Activated naive CD4-positive, alpha-beta T cell treated with anti-CD3 and anti-CD28 coated beads for 36 hours (primary cell): ENCODE measurements around the gene TGM2. TPM values are rescaled to one million over a fixed set of nuclear protein-coding genes. Genes with fewer than 3 reads are reported as not detected.

ENCODE experiments used
- CTCF ChIA-PET: fragments of 350-600 bp; sonication (Branson Sonifier 250); formaldehyde crosslinking; loops from one replicate; lab custom pipeline; 2021; ENCODE audit warnings: antibody characterized with exemption; lab: Charles Lee
- DNase-seq: peaks from one replicate; pipeline ENCODE4 v3.0.0-alpha.2; 2020
- H3K27ac Mint-ChIP-seq: one replicate; pipeline ENCODE4 v1.8.0; 2021; ENCODE audit warnings: mild to moderate bottlenecking, mixed read lengths
- H3K27me3 Mint-ChIP-seq: one replicate; pipeline ENCODE4 v1.8.0; 2021; ENCODE audit warnings: low read depth, mixed read lengths
- H3K36me3 Mint-ChIP-seq: one replicate; pipeline ENCODE4 v1.8.0; 2021; ENCODE audit warnings: low read depth, mixed read lengths
- H3K4me1 Mint-ChIP-seq: one replicate; pipeline ENCODE4 v1.8.0; 2021; ENCODE audit warnings: low read depth, mixed read lengths
- H3K4me3 Mint-ChIP-seq: one replicate; pipeline ENCODE4 v1.8.0; 2021; ENCODE audit warnings: mild to moderate bottlenecking, moderate library complexity, mixed read lengths
- H3K9me3 Mint-ChIP-seq: one replicate; pipeline ENCODE4 v1.8.0; 2021; ENCODE audit warnings: mixed read lengths
- intact Hi-C: fragments of 100-400 bp; cut with micrococcal nuclease; formaldehyde crosslinking; loops from one replicate; pipeline ENCODE4 v1.15.1; 2023
- total RNA-seq, 2 experiments: library from RNA; stranded (reverse); gene quantifications; one replicate each; pipeline ENCODE4 v1.2.3, GENCODE V29; 2021

The TGM2 gene
- total RNA-seq, 2 experiments from 2014 or later, result not detected

GRCh38 chr20:38092260-38092857, 72.7 kb downstream of the TGM2 start:
- Mint-ChIP-seq H3K4me3 (no peak overlapping the region), H3K9me3 (no peaks in the 10 kb centered on the region), H3K36me3 (peaks cover 24% of the 10 kb centered on the region), H3K27ac (no peak overlapping the region), H3K4me1 (peaks cover 13% of the 10 kb centered on the region), H3K27me3 (no peaks in the 10 kb centered on the region)
- CTCF ChIA-PET, result interaction anchor here (0.9 kb wide), 1 partner anchor 59 kb away, joined by 5 read pairs; no protein-coding TSS in a partner anchor
- DNase-seq, result no peak
- intact Hi-C loops, result no loop called here

- CTCF ChIA-PET, result interaction anchor here (0.9 to 1.5 kb wide), 2 partner anchors 18 to 60 kb away, joined by 5 to 7 read pairs; no protein-coding TSS in a partner anchor
- Mint-ChIP-seq H3K36me3 (peaks cover 27% of the 10 kb centered on the region), H3K4me3 (no peak overlapping the region), H3K9me3 (no peaks in the 10 kb centered on the region), H3K27me3 (no peaks in the 10 kb centered on the region), H3K27ac (no peak overlapping the region), H3K4me1 (peaks cover 13% of the 10 kb centered on the region)
- intact Hi-C loops, result no loop called here
- DNase-seq, result no peak
Measured at GRCh38 chr20:38091441-38092216, 73.4 kb downstream of the TGM2 start.

GRCh38 chr20:38090061-38090460, 75.0 kb downstream of the TGM2 start:
- H3K27me3 Mint-ChIP-seq, result no peaks in the 10 kb centered on the region
- DNase-seq, result no peak
- CTCF ChIA-PET, result interaction anchor here (0.6 to 1.5 kb wide), 2 partner anchors 14 to 17 kb away, joined by 4 to 7 read pairs; no protein-coding TSS in a partner anchor
- peaks cover 31% of the 10 kb centered on the region for H3K36me3 Mint-ChIP-seq
- no peaks in the 10 kb centered on the region for H3K9me3 Mint-ChIP-seq
- peaks cover 13% of the 10 kb centered on the region for H3K4me1 Mint-ChIP-seq
- intact Hi-C loops, result no loop called here
- no peak overlapping the region for H3K27ac Mint-ChIP-seq
- no peak overlapping the region for H3K4me3 Mint-ChIP-seq

GRCh38 chr20:38089500-38089899, 75.6 kb downstream of the TGM2 start:
- Mint-ChIP-seq H3K27me3 (no peaks in the 10 kb centered on the region), H3K27ac (no peak overlapping the region), H3K36me3 (peaks cover 31% of the 10 kb centered on the region), H3K4me3 (no peak overlapping the region), H3K9me3 (no peaks in the 10 kb centered on the region), H3K4me1 (peaks cover 11% of the 10 kb centered on the region)
- intact Hi-C loops, result no loop called here
- DNase-seq, result no peak
- CTCF ChIA-PET, result interaction anchor here (0.6 kb wide), 1 partner anchor 13 kb away, joined by 4 read pairs; no protein-coding TSS in a partner anchor

- no peaks in the 10 kb centered on the region for H3K4me1 Mint-ChIP-seq
- no peak for DNase-seq
- H3K36me3 Mint-ChIP-seq, result peaks cover 39% of the 10 kb centered on the region
- CTCF ChIA-PET, result no interaction called here
- H3K27me3 Mint-ChIP-seq, result no peaks in the 10 kb centered on the region
- peak overlapping the region; percentile 25 for H3K27ac Mint-ChIP-seq
- intact Hi-C loops, result no loop called here
- no peak overlapping the region for H3K4me3 Mint-ChIP-seq
- no peaks in the 10 kb centered on the region for H3K9me3 Mint-ChIP-seq
Measured at GRCh38 chr20:38085026-38085425, 80.0 kb downstream of the TGM2 start.

GRCh38 chr20:38084425-38084951, 80.6 kb downstream of the TGM2 start:
- Mint-ChIP-seq H3K36me3 (peaks cover 40% of the 10 kb centered on the region), H3K9me3 (no peaks in the 10 kb centered on the region), H3K27me3 (no peaks in the 10 kb centered on the region), H3K27ac (no peak overlapping the region), H3K4me3 (no peak overlapping the region), H3K4me1 (peaks cover 4% of the 10 kb centered on the region)
- DNase-seq, result no peak
- CTCF ChIA-PET, result no interaction called here
- intact Hi-C loops, result no loop called here

GRCh38 chr20:38083338-38084048, 81.6 kb downstream of the TGM2 start:
- DNase-seq, result no peak
- CTCF ChIA-PET, result interaction anchor here (0.8 to 2.8 kb wide), 2 partner anchors 10 to 26 kb away, joined by 3 to 12 read pairs; no protein-coding TSS in a partner anchor
- H3K27me3 Mint-ChIP-seq, result no peaks in the 10 kb centered on the region
- H3K4me1 Mint-ChIP-seq, result peaks cover 4% of the 10 kb centered on the region
- H3K4me3 Mint-ChIP-seq, result no peak overlapping the region
- peaks cover 41% of the 10 kb centered on the region for H3K36me3 Mint-ChIP-seq
- no peak overlapping the region for H3K27ac Mint-ChIP-seq
- H3K9me3 Mint-ChIP-seq, result no peaks in the 10 kb centered on the region
- intact Hi-C loops, result no loop called here

GRCh38 chr20:38082894-38083293, 82.2 kb downstream of the TGM2 start:
- Mint-ChIP-seq H3K4me1 (peaks cover 4% of the 10 kb centered on the region), H3K27me3 (no peaks in the 10 kb centered on the region), H3K4me3 (no peak overlapping the region), H3K27ac (no peak overlapping the region), H3K36me3 (peaks cover 43% of the 10 kb centered on the region), H3K9me3 (no peaks in the 10 kb centered on the region)
- intact Hi-C loops, result no loop called here
- no peak for DNase-seq
- CTCF ChIA-PET, result interaction anchor here (2.8 kb wide), 1 partner anchor 10 kb away, joined by 12 read pairs; no protein-coding TSS in a partner anchor

GRCh38 chr20:38081575-38081974, 83.5 kb downstream of the TGM2 start:
- Mint-ChIP-seq H3K27me3 (no peaks in the 10 kb centered on the region), H3K9me3 (no peaks in the 10 kb centered on the region), H3K27ac (no peak overlapping the region), H3K4me3 (no peak overlapping the region), H3K36me3 (peaks cover 51% of the 10 kb centered on the region), H3K4me1 (peaks cover 4% of the 10 kb centered on the region)
- CTCF ChIA-PET, result interaction anchor here (0.8 to 2.8 kb wide), 3 partner anchors 9 to 140 kb away, joined by 3 to 12 read pairs (median 3); no protein-coding TSS in a partner anchor
- no peak for DNase-seq
- intact Hi-C loops, result no loop called here

- Mint-ChIP-seq H3K27me3 (no peaks in the 10 kb centered on the region), H3K9me3 (no peaks in the 10 kb centered on the region)
Measured at GRCh38 chr20:38079353-38079752, 85.7 kb downstream of the TGM2 start.

GRCh38 chr20:38078084-38078483, 87.0 kb downstream of the TGM2 start:
- H3K4me1 Mint-ChIP-seq, result peaks cover 4% of the 10 kb centered on the region
- peaks cover 43% of the 10 kb centered on the region for H3K36me3 Mint-ChIP-seq
- intact Hi-C loops, result no loop called here
- CTCF ChIA-PET, result interaction anchor here (0.6 to 1.2 kb wide), 5 partner anchors 21 to 143 kb away, joined by 3 to 6 read pairs (median 3); partner anchors contain the start of genes RPRD1B and TTI1
- H3K9me3 Mint-ChIP-seq, result no peaks in the 10 kb centered on the region
- no peak overlapping the region for H3K27ac Mint-ChIP-seq
- no peaks in the 10 kb centered on the region for H3K27me3 Mint-ChIP-seq
- no peak overlapping the region for H3K4me3 Mint-ChIP-seq
- no peak for DNase-seq

More at GRCh38 chr20:38079353-38079752, 85.7 kb downstream of the TGM2 start:
- Mint-ChIP-seq H3K36me3 (peaks cover 46% of the 10 kb centered on the region), H3K27ac (no peak overlapping the region), H3K4me1 (peaks cover 4% of the 10 kb centered on the region), H3K4me3 (no peak overlapping the region)
- CTCF ChIA-PET, result interaction anchor here (0.7 kb wide), 1 partner anchor 56 kb away, joined by 5 read pairs; no protein-coding TSS in a partner anchor
- DNase-seq, result no peak
- intact Hi-C loops, result no loop called here
